Measurements from ENCODE around the gene PRMT3.
"Not testable (repeated sequence)": the region's sequence is repeated elsewhere in the genome, so short reads cannot be mapped to it uniquely, and the experiment has no call there.

The PRMT3 gene

GRCh38 chr11:20374741-20375300, 12.7 kb upstream of the PRMT3 start:
- no peak for DNase-seq (ENCODE audit: low spot score)

GRCh38 chr11:20376162-20376730, 11.3 kb upstream of the PRMT3 start:
- DNase-seq (ENCODE audit: low spot score): no peak

- DNase-seq (ENCODE audit: low spot score): not testable (repeated sequence)
Observed at GRCh38 chr11:20385996-20386395, 1.5 kb upstream of the PRMT3 start.

GRCh38 chr11:20388096-20389055, 860 bp downstream of the PRMT3 start:
- peak; percentile 31 for DNase-seq (ENCODE audit: low spot score)

- DNase-seq (ENCODE audit: low spot score): peak; percentile 39
Observed at GRCh38 chr11:20397281-20397680, 9.8 kb downstream of the PRMT3 start.

GRCh38 chr11:20399498-20399897, 12.0 kb downstream of the PRMT3 start:
- DNase-seq (ENCODE audit: low spot score): no peak

GRCh38 chr11:20403059-20403458, 15.5 kb downstream of the PRMT3 start:
- no peak for DNase-seq (ENCODE audit: low spot score)

- DNase-seq (ENCODE audit: low spot score): no peak
Observed at GRCh38 chr11:20406484-20406883, 19.0 kb downstream of the PRMT3 start.

- no peak for DNase-seq (ENCODE audit: low spot score)
Observed at GRCh38 chr11:20407344-20407743, 19.8 kb downstream of the PRMT3 start.

GRCh38 chr11:20415432-20415831, 27.9 kb downstream of the PRMT3 start:
- DNase-seq (ENCODE audit: low spot score): no peak

- no peak for DNase-seq (ENCODE audit: low spot score)
Observed at GRCh38 chr11:20417771-20418170, 30.3 kb downstream of the PRMT3 start.

GRCh38 chr11:20421946-20422345, 34.4 kb downstream of the PRMT3 start:
- DNase-seq (ENCODE audit: low spot score): no peak

- DNase-seq (ENCODE audit: low spot score): no peak
Observed at GRCh38 chr11:20429216-20429615, 41.7 kb downstream of the PRMT3 start.

- no peak for DNase-seq (ENCODE audit: low spot score)
Observed at GRCh38 chr11:20438637-20439036, 51.1 kb downstream of the PRMT3 start.

GRCh38 chr11:20443596-20443995, 56.1 kb downstream of the PRMT3 start:
- DNase-seq (ENCODE audit: low spot score): peak; percentile 3

- DNase-seq (ENCODE audit: low spot score): no peak
Observed at GRCh38 chr11:20444535-20444934, 57.0 kb downstream of the PRMT3 start.

- no peak for DNase-seq (ENCODE audit: low spot score)
Observed at GRCh38 chr11:20448834-20449233, 61.3 kb downstream of the PRMT3 start.

GRCh38 chr11:20450829-20451228, 63.3 kb downstream of the PRMT3 start:
- no peak for DNase-seq (ENCODE audit: low spot score)

GRCh38 chr11:20451568-20451967, 64.1 kb downstream of the PRMT3 start:
- no peak for DNase-seq (ENCODE audit: low spot score)

- DNase-seq (ENCODE audit: low spot score): no peak
Observed at GRCh38 chr11:20452585-20452984, 65.1 kb downstream of the PRMT3 start.

GRCh38 chr11:20453657-20454316, 66.3 kb downstream of the PRMT3 start:
- no peak for DNase-seq (ENCODE audit: low spot score)

GRCh38 chr11:20457001-20457799, 69.7 kb downstream of the PRMT3 start:
- DNase-seq (ENCODE audit: low spot score): no peak

Data from germinal center (tissue), 1 donor.